GM12878 (cell line): Measurements from ENCODE around the gene CEBPE. TPM values are rescaled to one million over a fixed set of nuclear protein-coding genes. Genes with fewer than 3 reads are reported as not detected.

ENCODE experiments used
- ATAC-seq: fragments of 200-7000 bp; cut with Tn5 transposase; 3 replicates; pipeline ENCODE4 v1.9.1; 2020; ENCODE audit warnings: mild to moderate bottlenecking, moderate library complexity
- BruUV-seq: library from RNA; stranded (reverse); fragments of 400-500 nt; replicated peaks from 2 replicates; lab custom pipeline; 2021; lab: Mats Ljungman, UMichigan
- CTCF ChIA-PET: fragments of 300-600 bp; sonication (Branson Sonifier 250); formaldehyde crosslinking; extraction: SDS; loops from one replicate; lab custom pipeline; 2021; ENCODE audit warnings: inconsistent platforms; lab: Yijun Ruan, JAX
- POLR2A ChIA-PET: fragments of 350-600 bp; formaldehyde crosslinking; extraction: SDS; loops from one replicate; lab custom pipeline; 2021; ENCODE audit warnings: inconsistent platforms; lab: Charles Lee
- RAD21 ChIA-PET: fragments of 300-600 bp; sonication (Branson Sonifier 250); formaldehyde crosslinking; loops from one replicate; lab custom pipeline; 2023; ENCODE audit warnings: antibody characterized with exemption; ENCODE audit not compliant: unreplicated experiment; lab: Charles Lee
- SMC1A ChIA-PET: fragments of 300-600 bp; sonication (Branson Sonifier 250); formaldehyde crosslinking; loops from one replicate; lab custom pipeline; 2023; ENCODE audit not compliant: unreplicated experiment, uncharacterized antibody; lab: Charles Lee
- DNase-seq: peaks from one replicate; pipeline ENCODE4 v3.0.0-alpha.2; 2011; ENCODE audit warnings: low read depth, low spot score
- FAIRE-seq: peaks from 3 replicates; lab custom pipeline; 2011; peaks lifted over from hg19 to GRCh38; lab: Jason Lieb, UNC
- H2AFZ ChIP-seq: 2 replicates; pipeline ENCODE4 v1.6.0; 2011; ENCODE audit warnings: low read depth, low read length, control low read depth; ENCODE audit not compliant: control insufficient read depth
- H3K27ac ChIP-seq: 2 replicates; pipeline ENCODE4 v1.5.1; 2011; ENCODE audit warnings: control low read depth; ENCODE audit not compliant: control insufficient read depth, insufficient read depth
- H3K27me3 ChIP-seq, 2 experiments: replicated peaks in 1 of 2; 2 replicates each; pipeline versions ENCODE4 v1.6.0 to v1.6.1; 2011; ENCODE audit warnings: low read length in 1 of 2; ENCODE audit not compliant: control insufficient read depth in 2 of 2, insufficient read depth in 2 of 2
- H3K36me3 ChIP-seq, 2 experiments: 2 replicates each; pipeline ENCODE4 v1.5.1; 2011; ENCODE audit warnings: low read length in 1 of 2; ENCODE audit not compliant: control insufficient read depth in 2 of 2, insufficient read depth in 2 of 2
- H3K4me1 ChIP-seq: 2 replicates; pipeline ENCODE4 v1.6.1; 2011; ENCODE audit warnings: mild to moderate bottlenecking, low read length, moderate library complexity, mixed read lengths; ENCODE audit not compliant: control insufficient read depth, insufficient read depth
- H3K4me2 ChIP-seq: 2 replicates; pipeline ENCODE4 v1.6.0; 2011; ENCODE audit warnings: control low read depth; ENCODE audit not compliant: control insufficient read depth, insufficient read depth
- H3K4me3 ChIP-seq: fragments of 200-600 bp; sonication (generic); 2 replicates; pipeline ENCODE4 v1.5.1; 2016
- H3K79me2 ChIP-seq: 2 replicates; pipeline ENCODE4 v1.6.0; 2011; ENCODE audit warnings: low read length; ENCODE audit not compliant: control insufficient read depth, insufficient read depth
- H3K9ac ChIP-seq: 2 replicates; pipeline ENCODE4 v1.8.0; 2011; ENCODE audit warnings: low read length, control low read depth, mixed read lengths; ENCODE audit not compliant: control insufficient read depth, insufficient read depth
- H3K9me3 ChIP-seq: replicated peaks from 3 replicates; pipeline ENCODE4 v1.5.1; 2011; ENCODE audit warnings: mild to moderate bottlenecking, low read length; ENCODE audit not compliant: control insufficient read depth, insufficient read depth
- H4K20me1 ChIP-seq: 2 replicates; pipeline ENCODE4 v1.6.0; 2011; ENCODE audit not compliant: control insufficient read depth, insufficient read depth
- ASH2L ChIP-seq: fragments of 300-600, 200-600 bp; sonication (generic); IDR thresholded peaks from 2 replicates; pipeline ENCODE4 v1.6.1; 2017; ENCODE audit warnings: low read depth, mild to moderate bottlenecking, borderline replicate concordance
- HDGF ChIP-seq: fragments of 450-650 bp; IDR thresholded peaks from 2 replicates; pipeline ENCODE4 v1.6.1; 2016; ENCODE audit warnings: antibody characterized with exemption
- IRF4 ChIP-seq: IDR thresholded peaks from 2 replicates; pipeline ENCODE4 v1.6.1; 2011; ENCODE audit warnings: low read depth, low read length
- MEF2B ChIP-seq: fragments of 450-650 bp; IDR thresholded peaks from 2 replicates; pipeline ENCODE4 v1.6.1; 2018; ENCODE audit warnings: mild to moderate bottlenecking, moderate library complexity; ENCODE audit not compliant: partially characterized antibody, poor library complexity, severe bottlenecking
- MLLT1 ChIP-seq: fragments of 450-650 bp; IDR thresholded peaks from 2 replicates; pipeline ENCODE4 v1.6.1; 2016; ENCODE audit warnings: mild to moderate bottlenecking
- POLR2AphosphoS2 ChIP-seq: IDR thresholded peaks from 2 replicates; pipeline ENCODE4 v1.6.1; 2011; ENCODE audit warnings: low read depth, mild to moderate bottlenecking, low read length, improper control_type of control experiment, moderate library complexity
- WGBS: methylation state at CpG from one replicate; pipeline ENCODE4 v1.1.6; 2016; ENCODE audit warnings: low lambda C conversion rate; ENCODE audit not compliant: insufficient replicate concordance, insufficient coverage; ENCODE audit errors: missing lambda C conversion rate; 5-methylcytosine and 5-hydroxymethylcytosine counted together
- in situ Hi-C: fragments of 300-500 bp; cut with MboI; formaldehyde crosslinking; loops from 9 replicates; pipeline ENCODE4 v1.14.3; 2018; ENCODE audit warnings: mixed read lengths
- intact Hi-C: fragments of 100-400 bp; cut with micrococcal nuclease; formaldehyde crosslinking; loops from one replicate; pipeline ENCODE4 v1.14.2; 2022; ENCODE audit not compliant: unreplicated experiment
- polyA plus RNA-seq, 11 experiments: library from polyadenylated mRNA; depleted of rRNA in 4 of 11; unstranded in 6 of 11; stranded (reverse) in 5 of 11; fragments of >200 nt; fragmentation: Nextera tagmentation in 4 of 11; fragmentation: Illumina TruSeq in 1 of 11; extraction: Ambion mirVana in 4 of 11; extraction: Trizol in 1 of 11; gene quantifications; 1 replicate in 1 of 11; 2 replicates in 10 of 11; pipeline versions ENCODE4 v1.2.1 to v1.2.3, GENCODE V29; 2011 to 2016; ENCODE audit warnings: inconsistent platforms in 2 of 11, missing spikeins in 2 of 11, low read depth in 1 of 11
- total RNA-seq, 4 experiments: library from RNA; depleted of rRNA in 3 of 4; stranded (reverse); fragments of >200 nt in 3 of 4; fragmentation: Illumina TruSeq in 1 of 4; extraction: Trizol in 1 of 4; gene quantifications; 2 replicates each; pipeline versions ENCODE4 v1.2.1 to v1.2.3, GENCODE V29; 2013 to 2021

Gene CEBPE
- total and polyA plus RNA-seq, 10 of the 15 experiments (the other 5 are each of a cell fraction or from before 2014, with no cell fraction given), result 0.09 to 0.45 (median 0.24) TPM; not detected in 7

- ATAC-seq (no peak), DNase-seq (no peak), FAIRE-seq (no peak)
- no peaks in the 10 kb centered on the region for H3K36me3 ChIP-seq
- H3K27ac ChIP-seq, result no peak overlapping the region
- intact Hi-C loops, result no loop called here
- TF ChIP-seq POLR2AphosphoS2 (no peak), HDGF (no peak), ASH2L (no peak), MLLT1 (no peak), IRF4 (no peak), MEF2B (no peak)
- CTCF ChIA-PET, result interaction anchor here (1.4 to 2.8 kb wide), 4 partner anchors 8 to 60 kb away, joined by 3 to 24 read pairs (median 4); no protein-coding TSS in a partner anchor
- H2AFZ ChIP-seq, result no peak overlapping the region
- RAD21 ChIA-PET, result no interaction called here
- H3K9me3 ChIP-seq, result no peaks in the 10 kb centered on the region
- POLR2A ChIA-PET, result no interaction called here
- H4K20me1 ChIP-seq, result no peaks in the 10 kb centered on the region
- no peaks in the 10 kb centered on the region for H3K79me2 ChIP-seq
- in situ Hi-C loops, result loop anchor here (10.0 kb wide), 1 partner anchor 56 kb away; the partner anchor contains the start of gene SLC7A8
- H3K9ac ChIP-seq, result no peak overlapping the region
- no peak overlapping the region for H3K4me3 ChIP-seq
- H3K4me2 ChIP-seq, result no peak overlapping the region
- SMC1A ChIA-PET, result interaction anchor here (1.2 to 2.0 kb wide), 2 partner anchors 8 to 251 kb away, joined by 3 to 10 read pairs; no protein-coding TSS in a partner anchor
- no TSS peak for BruUV-seq
- no peaks in the 10 kb centered on the region; a peak in 2 of 4 replicates for H3K27me3 ChIP-seq
- no peaks in the 10 kb centered on the region for H3K4me1 ChIP-seq
- 69% methylated on average over 7 of the region's 7 CpGs for WGBS
Observed at GRCh38 chr14:23128969-23129758, 10.1 kb upstream of the CEBPE start.
